Measurements from ENCODE around the gene MYO1D.

Gene MYO1D

DNA sequence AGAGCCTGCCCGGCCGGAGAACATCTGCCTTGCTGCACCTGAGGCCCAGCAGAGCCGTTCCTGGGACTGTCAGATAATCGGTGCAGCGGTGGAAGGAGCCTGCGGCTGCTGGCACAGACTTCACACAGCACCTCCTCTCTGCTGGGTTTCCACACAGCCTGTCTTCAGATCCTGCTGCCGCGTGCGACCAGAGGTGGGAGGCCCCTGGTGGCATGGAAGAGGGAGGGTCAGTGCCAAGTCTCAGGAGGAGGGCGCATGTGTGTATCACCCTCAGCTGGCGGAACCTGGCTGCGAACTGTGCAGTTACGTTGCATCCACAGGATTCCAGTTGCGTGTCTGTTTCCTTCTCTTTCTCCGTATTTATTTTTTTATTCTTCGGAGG, 386.8 kb downstream of the MYO1D start:
- no peaks in the 10 kb centered on the region for H3K9me3 Mint-ChIP-seq
- peak overlapping the region; percentile 80 for H3K27ac Mint-ChIP-seq
- peak overlapping the region; percentile 90 for H3K4me3 Mint-ChIP-seq
- H3K27me3 Mint-ChIP-seq, result no peaks in the 10 kb centered on the region
- H3K4me1 Mint-ChIP-seq, result peaks cover 74% of the 10 kb centered on the region
- peaks cover 18% of the 10 kb centered on the region for H3K36me3 Mint-ChIP-seq

DNA sequence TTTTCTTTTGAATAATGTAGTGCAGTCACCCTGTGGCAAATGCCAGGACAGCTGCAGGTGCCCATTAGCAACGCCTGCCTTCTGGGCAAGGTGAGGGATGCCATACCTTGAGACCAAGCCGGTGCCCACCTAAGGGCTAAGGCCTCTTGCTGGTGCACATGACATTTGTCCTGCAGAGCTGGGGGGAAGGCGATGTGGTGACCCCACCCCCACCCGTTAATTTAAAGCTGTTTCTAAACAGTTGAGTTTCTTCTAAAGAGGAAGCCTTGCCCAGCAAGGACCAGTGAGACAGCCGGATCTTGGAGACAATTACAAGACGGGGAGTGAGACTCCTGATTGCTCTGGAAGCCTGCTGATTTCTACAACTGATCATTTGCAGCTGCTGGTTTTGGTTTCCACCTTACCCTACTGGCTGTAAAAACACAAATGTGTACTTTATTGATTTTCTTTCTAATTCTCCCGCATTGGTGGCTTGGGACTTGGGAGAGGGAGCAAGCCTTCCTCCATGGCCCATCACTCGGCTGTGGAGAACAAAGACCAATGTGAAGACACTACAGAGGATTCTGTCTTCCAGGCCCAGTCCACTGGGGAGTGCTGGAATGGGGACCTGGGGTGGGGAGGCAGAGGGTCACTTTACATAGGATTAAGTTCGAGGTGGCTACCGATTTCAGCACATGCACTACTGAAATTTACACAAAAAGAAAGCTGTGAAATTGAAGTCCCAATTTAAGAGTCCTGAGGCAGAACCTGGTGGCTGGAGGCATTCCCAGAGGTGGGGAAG, 387.4 kb downstream of the MYO1D start:
- H3K27ac Mint-ChIP-seq, result peak overlapping the region; percentile 74
- H3K36me3 Mint-ChIP-seq, result peaks cover 18% of the 10 kb centered on the region
- H3K9me3 Mint-ChIP-seq, result no peaks in the 10 kb centered on the region
- H3K27me3 Mint-ChIP-seq, result no peaks in the 10 kb centered on the region
- peaks cover 74% of the 10 kb centered on the region for H3K4me1 Mint-ChIP-seq
- H3K4me3 Mint-ChIP-seq, result peak overlapping the region; percentile 90

DNA sequence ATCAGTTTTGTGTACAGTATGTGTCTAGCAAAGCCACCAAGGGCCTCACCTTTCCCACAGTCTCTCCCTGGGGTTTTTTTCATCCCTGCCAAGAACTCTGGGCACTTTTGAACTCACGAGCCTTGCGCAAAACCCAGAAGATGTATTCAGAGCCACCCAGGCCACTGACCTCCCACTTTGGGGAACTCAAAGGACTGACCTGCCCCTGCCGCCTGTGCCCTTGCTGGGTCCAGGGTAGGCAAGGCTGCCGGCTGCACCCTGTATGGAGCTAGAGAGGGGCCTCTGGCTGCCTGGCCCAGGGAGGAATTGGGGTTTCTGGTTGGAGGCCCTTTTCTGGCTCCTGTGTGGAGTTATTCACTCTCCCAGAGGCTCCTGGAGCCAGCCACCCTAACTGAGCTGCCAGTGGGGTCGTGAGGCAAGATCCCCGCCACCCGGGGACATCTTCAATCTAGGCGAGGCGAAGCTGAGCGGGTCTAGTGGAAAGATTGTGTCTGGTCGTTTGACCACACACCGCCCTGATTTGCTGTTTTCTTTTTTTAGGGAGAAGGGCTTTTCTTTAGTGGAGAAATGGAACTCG, 388.2 kb downstream of the MYO1D start:
- H3K36me3 Mint-ChIP-seq, result peaks cover 18% of the 10 kb centered on the region
- peak overlapping the region; percentile 90 for H3K4me3 Mint-ChIP-seq
- peaks cover 74% of the 10 kb centered on the region for H3K4me1 Mint-ChIP-seq
- peak overlapping the region; percentile 87 for H3K27ac Mint-ChIP-seq
- H3K9me3 Mint-ChIP-seq, result no peaks in the 10 kb centered on the region
- H3K27me3 Mint-ChIP-seq, result no peaks in the 10 kb centered on the region

DNA sequence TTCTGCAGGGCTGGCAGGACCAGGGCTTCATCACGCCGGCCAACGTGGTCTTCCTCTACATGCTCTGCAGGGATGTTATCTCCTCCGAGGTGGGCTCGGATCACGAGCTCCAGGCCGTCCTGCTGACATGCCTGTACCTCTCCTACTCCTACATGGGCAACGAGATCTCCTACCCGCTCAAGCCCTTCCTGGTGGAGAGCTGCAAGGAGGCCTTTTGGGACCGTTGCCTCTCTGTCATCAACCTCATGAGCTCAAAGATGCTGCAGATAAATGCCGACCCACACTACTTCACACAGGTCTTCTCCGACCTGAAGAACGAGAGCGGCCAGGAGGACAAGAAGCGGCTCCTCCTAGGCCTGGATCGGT, 388.8 kb downstream of the MYO1D start:
- H3K36me3 Mint-ChIP-seq, result peaks cover 18% of the 10 kb centered on the region
- H3K4me1 Mint-ChIP-seq, result peaks cover 73% of the 10 kb centered on the region

DNA sequence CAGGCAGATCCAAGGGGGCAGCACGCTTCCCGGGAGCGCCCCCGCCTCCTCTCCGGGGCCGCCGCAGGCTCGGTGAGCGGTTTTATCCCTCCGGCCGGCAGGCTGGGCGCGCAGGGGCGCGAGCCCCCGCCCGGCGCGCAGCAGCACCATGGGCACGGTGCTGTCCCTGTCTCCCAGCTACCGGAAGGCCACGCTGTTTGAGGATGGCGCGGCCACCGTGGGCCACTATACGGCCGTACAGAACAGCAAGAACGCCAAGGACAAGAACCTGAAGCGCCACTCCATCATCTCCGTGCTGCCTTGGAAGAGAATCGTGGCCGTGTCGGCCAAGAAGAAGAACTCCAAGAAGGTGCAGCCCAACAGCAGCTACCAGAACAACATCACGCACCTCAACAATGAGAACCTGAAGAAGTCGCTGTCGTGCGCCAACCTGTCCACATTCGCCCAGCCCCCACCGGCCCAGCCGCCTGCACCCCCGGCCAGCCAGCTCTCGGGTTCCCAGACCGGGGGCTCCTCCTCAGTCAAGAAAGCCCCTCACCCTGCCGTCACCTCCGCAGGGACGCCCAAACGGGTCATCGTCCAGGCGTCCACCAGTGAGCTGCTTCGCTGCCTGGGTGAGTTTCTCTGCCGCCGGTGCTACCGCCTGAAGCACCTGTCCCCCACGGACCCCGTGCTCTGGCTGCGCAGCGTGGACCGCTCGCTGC, 389.3 kb downstream of the MYO1D start:
- Mint-ChIP-seq H3K27me3 (no peaks in the 10 kb centered on the region), H3K4me3 (peak overlapping the region; percentile 90), H3K27ac (peak overlapping the region; percentile 87), H3K9me3 (no peaks in the 10 kb centered on the region), H3K4me1 (peaks cover 68% of the 10 kb centered on the region), H3K36me3 (peaks cover 18% of the 10 kb centered on the region)

More for the DNA sequence above, 388.8 kb downstream of the MYO1D start:
- H3K9me3 Mint-ChIP-seq, result no peaks in the 10 kb centered on the region
- peak overlapping the region; percentile 90 for H3K4me3 Mint-ChIP-seq
- no peaks in the 10 kb centered on the region for H3K27me3 Mint-ChIP-seq
- H3K27ac Mint-ChIP-seq, result peak overlapping the region; percentile 87

DNA sequence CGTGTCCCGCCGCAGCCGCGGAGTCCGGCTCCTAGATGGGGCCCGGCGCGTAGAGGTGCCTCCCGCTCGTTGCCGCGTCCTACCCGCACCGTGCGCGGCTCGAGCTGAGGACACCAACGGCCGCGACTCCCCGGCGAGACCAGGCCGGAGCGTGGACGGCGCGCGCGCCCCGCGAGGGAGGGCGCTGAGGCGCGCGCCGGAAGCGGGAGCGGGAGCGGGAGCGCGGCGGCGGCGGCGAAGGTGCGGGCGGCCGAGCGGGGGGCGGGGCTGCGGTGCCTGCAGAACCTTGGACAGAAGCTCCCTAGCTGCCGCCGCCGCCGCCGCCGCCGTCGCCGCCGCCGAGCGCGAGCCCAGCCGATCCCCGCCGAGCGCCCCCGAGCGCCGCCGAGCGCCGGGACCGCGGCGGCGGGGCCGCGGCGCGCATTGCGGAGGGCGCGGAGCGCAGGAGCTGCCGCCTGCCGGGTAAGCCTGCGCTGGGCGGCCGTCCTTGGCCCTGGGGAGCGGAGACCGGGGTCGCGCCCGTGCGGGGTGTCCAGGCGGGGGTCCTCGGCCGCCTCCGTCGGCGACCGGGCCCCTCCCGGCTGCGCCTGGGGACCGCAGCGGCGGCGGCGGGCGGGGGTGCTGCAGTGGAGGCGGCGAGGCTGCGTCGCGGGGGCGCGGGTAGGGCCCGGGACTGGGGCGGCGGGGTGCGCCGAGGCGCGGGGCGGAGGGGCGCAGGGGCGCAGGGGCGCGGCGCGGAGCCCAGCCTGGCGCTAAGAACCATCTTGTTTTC, 390.0 kb downstream of the MYO1D start, which contains the start of gene CDK5R1:
Gene CDK5R1, plus strand, starts transcription at position 293 of the 772 bp plus-strand sequence. CDS start 628 bp downstream, outside the sequence.
- Mint-ChIP-seq H3K9me3 (no peaks in the 10 kb centered on the region), H3K27me3 (no peaks in the 10 kb centered on the region), H3K36me3 (peaks cover 15% of the 10 kb centered on the region), H3K4me3 (peak within 1 kb of the TSS; percentile 90), H3K4me1 (peaks cover 61% of the 10 kb centered on the region), H3K27ac (peak within 1 kb of the TSS; percentile 79)

DNA sequence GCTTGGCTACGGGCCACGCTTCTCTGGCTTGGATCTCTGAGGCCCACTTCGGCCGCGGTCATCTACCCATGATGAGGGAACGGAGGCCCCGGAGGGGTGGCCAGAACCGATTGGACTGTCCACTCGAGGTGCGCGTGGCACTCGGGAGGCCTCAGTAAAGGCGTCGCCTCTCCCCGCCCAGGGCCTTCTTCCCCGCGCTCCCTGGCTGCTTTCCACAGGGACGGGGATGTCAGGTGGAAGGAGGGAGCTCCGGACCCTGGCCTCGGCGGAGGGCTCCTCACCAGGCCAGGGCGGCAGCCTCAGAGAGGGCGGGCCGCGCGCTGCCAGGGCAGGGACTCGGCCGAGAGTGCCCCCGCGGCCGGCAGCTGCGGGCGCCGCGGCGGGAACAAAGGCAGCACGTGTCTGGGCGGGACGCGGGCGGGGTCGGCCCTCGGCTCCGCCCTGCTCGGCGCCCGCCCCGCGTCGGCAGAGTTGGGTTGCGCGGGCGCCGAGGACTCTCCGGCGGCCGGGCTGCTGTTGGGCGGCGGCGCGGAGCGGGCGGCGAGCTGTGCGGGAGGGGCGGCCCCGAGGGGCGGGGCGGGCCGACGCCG, 390.7 kb downstream of the MYO1D start:
- Mint-ChIP-seq H3K4me3 (peak overlapping the region; percentile 79), H3K27me3 (no peaks in the 10 kb centered on the region), H3K36me3 (peaks cover 18% of the 10 kb centered on the region), H3K9me3 (no peaks in the 10 kb centered on the region), H3K27ac (no peak overlapping the region), H3K4me1 (peaks cover 54% of the 10 kb centered on the region)

DNA sequence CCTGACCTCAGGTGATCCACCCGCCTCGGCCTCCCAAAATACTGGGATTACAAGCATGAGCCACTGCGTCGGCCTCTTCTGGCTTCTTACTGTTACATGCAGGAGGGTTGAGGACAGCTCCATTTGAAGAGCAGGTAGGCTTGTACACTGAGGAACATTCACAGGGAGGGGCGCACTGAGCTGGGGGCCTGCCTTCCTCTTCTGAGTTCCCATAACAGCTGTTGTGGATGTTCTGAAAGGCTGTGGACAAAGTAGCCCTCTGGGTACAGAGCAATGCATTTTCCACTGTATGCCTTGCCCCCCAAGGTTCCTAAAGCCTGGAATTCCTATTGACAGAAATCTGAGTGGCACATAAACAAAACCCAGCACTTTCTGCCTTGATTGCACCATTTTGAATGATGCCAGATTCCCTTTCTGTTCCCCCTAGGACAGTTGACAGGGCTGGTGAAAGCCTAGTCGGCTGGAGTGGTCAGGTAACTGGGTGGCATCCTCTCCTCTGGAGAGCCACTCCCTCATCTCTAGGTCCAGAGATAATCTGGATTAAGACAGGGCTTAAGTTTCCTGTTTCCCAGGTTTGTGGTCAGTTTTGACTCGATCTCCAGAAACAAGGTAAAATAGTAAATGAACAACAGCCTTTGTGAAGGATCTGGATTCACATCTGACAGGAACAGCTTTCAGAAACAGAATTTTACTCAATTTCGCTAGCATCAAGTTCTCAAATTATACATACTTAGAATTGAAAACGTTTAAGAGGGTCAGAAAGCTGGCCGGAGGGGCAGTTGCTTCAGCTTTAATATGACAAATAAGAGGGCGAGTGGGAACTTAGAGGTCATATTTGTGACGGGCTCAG, 391.4 kb downstream of the MYO1D start:
- Mint-ChIP-seq H3K27ac (peak overlapping the region; percentile 79), H3K27me3 (no peaks in the 10 kb centered on the region), H3K4me1 (peaks cover 46% of the 10 kb centered on the region), H3K36me3 (peaks cover 19% of the 10 kb centered on the region), H3K9me3 (no peaks in the 10 kb centered on the region), H3K4me3 (peak overlapping the region; percentile 79)

DNA sequence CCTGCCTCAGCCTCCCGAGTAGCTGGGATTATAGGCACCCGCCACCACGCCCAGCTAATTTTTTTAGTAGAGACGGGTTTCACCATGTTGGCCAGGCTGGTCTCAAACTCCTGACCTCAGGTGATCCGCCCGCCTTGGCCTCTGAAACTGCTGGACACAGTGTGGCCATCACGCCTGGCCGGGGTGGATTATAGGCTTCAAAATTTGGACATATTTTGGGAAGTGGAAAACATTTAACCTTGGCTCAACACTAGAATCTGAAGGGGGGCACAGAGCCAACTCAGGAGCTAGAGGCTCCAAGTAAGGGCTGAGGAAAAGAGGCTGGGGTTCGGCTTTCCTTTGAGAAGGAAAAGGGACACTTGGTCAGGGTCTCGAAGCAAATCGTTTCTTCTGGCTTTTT, 392.3 kb downstream of the MYO1D start:
- Mint-ChIP-seq H3K27me3 (no peaks in the 10 kb centered on the region), H3K27ac (no peak overlapping the region), H3K4me3 (peak overlapping the region; percentile 36), H3K36me3 (peaks cover 16% of the 10 kb centered on the region), H3K9me3 (no peaks in the 10 kb centered on the region), H3K4me1 (peaks cover 38% of the 10 kb centered on the region)

DNA sequence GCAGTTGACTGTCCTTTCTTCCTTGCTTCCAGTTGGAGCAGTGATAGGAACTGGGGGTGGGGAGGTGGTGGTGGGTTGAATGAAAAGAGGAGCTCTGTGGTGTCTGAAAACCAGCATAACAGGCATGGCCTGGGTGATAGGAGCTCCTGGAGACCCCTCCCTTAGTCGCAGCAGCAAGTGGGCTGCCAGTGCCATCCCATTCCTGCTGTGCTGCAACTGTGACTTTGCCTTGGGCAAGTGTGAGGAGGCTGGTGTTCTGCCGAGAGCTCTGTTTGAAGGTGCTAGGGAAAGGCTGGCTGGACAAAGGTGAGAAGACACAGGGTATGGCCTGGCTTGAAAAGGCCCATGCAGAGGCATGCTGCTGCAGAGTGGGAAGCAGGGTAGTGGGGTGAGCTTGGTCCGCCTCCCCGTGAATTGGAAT, 392.9 kb downstream of the MYO1D start:
- peak overlapping the region; percentile 88 for H3K27ac Mint-ChIP-seq
- H3K27me3 Mint-ChIP-seq, result no peaks in the 10 kb centered on the region
- H3K36me3 Mint-ChIP-seq, result peaks cover 13% of the 10 kb centered on the region
- H3K4me3 Mint-ChIP-seq, result no peak overlapping the region
- H3K4me1 Mint-ChIP-seq, result peaks cover 32% of the 10 kb centered on the region
- H3K9me3 Mint-ChIP-seq, result no peaks in the 10 kb centered on the region

DNA sequence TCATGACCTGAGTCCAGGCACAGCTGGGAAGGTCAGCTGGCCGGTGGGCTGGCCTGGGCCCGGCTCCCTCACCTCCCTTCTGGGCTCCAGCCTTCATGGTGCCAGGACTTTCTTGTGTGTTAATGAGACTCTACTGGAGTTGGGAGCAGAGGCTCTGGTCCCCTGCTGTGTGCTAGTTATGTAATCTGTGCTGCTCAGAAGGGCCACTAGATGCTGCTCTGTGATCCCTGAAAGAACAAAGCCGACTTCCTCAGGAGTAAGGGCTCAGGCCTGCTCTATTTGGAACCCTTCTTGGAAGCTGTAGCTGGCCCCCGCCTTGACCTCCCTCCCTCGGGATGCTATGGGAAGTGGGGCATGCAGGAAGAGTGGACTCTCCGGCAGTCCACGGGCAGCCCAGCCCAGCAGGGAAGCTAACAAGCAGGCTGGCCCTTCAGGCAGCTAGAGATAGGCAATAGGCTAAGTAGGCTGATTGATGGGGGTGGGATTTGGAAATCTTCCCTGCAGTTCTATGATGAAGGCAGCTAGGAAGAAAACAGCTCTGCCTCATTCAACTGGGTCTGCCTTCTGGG, 393.4 kb downstream of the MYO1D start:
- H3K27me3 Mint-ChIP-seq, result no peaks in the 10 kb centered on the region
- H3K9me3 Mint-ChIP-seq, result no peaks in the 10 kb centered on the region
- H3K27ac Mint-ChIP-seq, result peak overlapping the region; percentile 78
- H3K4me1 Mint-ChIP-seq, result peaks cover 27% of the 10 kb centered on the region
- no peak overlapping the region for H3K4me3 Mint-ChIP-seq
- H3K36me3 Mint-ChIP-seq, result peaks cover 11% of the 10 kb centered on the region

DNA sequence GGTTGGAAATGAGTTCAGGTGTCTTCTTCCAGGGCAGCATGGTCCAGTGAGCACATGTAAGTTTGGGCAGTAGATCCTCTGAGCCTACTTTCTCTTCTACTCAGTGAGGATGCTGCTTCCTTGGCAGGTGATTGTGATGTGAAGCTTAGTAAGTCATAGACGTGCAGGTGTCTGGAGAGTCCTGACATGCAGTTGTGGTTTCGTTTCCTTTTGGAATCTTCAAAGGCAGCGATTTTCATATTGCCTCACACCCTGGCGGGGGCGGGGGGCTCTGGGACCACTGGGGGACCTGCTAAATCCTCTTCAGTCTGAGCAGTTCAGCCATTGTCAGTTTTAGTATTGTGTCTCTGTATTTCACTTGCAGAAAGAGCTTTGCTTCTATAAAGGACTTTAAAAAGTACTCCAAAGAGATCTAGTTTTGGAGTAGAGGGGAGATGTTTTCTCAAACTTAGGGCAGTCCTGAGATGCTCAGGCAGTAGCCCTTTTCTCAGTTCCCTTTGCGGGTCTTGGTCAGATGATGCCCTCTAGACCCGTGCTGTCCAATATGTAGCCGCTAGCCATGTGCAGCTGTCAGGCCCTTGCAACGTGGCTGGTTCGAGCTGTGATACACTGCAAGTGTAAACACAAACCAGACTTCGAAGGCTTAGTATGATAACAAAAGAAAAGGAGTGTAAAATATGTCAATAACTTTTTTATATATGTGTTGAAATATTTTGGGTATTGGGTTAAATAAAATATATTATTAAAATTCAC, 394.2 kb downstream of the MYO1D start:
- peaks cover 19% of the 10 kb centered on the region for H3K4me1 Mint-ChIP-seq
- peaks cover 7% of the 10 kb centered on the region for H3K36me3 Mint-ChIP-seq
- H3K27me3 Mint-ChIP-seq, result no peaks in the 10 kb centered on the region
- no peak overlapping the region for H3K27ac Mint-ChIP-seq
- no peaks in the 10 kb centered on the region for H3K9me3 Mint-ChIP-seq
- no peak overlapping the region for H3K4me3 Mint-ChIP-seq

DNA sequence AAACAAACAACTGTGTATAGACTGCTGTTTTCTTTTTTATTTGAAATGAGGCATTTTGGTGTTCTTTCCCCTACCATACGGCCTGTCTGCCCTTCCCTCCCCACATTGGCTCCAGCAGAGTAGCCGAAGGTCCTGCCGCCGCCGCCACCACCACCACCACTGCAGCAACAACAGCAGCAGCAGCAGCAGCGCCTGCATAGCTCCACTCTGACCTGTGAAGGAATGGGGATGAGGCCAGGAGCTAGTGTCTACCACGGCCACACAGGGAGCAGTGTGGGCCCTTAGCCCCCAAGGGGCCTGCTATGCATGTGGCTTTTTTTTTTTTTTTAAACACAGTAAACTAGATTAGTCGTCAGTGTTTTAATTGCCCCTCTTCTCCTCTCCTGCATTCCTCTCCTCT, 395.7 kb downstream of the MYO1D start:
- peaks cover 16% of the 10 kb centered on the region for H3K4me1 Mint-ChIP-seq
- H3K9me3 Mint-ChIP-seq, result no peaks in the 10 kb centered on the region
- H3K4me3 Mint-ChIP-seq, result no peak overlapping the region
- H3K27me3 Mint-ChIP-seq, result no peaks in the 10 kb centered on the region
- peaks cover 9% of the 10 kb centered on the region for H3K36me3 Mint-ChIP-seq
- H3K27ac Mint-ChIP-seq, result peak overlapping the region; percentile 57

Data from activated naive CD4-positive, alpha-beta T cell treated with anti-CD3 and anti-CD28 coated beads, Interleukin-2, amount 50 U/mL, for 24 hours (primary cell).